HuH-7.5 (cell line): ENCODE data around the gene DCDC1.
A peak's percentile ranks its signal among the peaks of the same experiment; 100 is the strongest.

ENCODE experiments used
- DNase-seq: peaks from one replicate; pipeline ENCODE4 v3.0.0; 2011; ENCODE audit warnings: low spot score

Gene DCDC1

DNA sequence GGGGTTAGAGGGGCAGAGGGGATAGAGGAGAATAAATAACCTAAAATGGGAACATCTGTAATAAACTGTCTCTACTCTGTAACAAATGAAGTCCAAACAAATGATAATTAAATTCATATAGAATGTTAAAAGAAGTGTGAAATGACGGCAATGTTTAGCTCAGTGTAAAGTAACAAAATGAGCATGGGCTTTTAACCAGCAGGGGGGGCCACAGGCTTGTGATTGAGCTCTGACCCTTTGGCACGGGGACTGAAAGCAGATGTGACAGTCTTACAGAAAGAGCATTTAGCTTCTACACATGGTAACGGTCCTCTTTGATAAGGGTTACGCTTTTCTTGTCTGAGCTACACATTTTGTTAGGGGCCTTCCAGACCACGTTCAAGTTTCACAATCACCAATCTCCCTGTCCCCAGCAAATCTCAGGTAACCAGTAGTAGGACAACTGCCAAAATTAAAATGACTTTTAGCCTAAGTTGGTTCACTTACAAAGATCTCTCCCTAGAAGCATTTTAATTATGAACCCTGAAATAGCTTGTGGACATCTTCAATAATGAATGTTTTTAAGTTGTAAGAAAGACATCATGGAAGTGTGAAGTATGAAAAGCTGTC lies 262.5 kb downstream of the DCDC1 start:
- DNase-seq = peak; percentile 35

DNA sequence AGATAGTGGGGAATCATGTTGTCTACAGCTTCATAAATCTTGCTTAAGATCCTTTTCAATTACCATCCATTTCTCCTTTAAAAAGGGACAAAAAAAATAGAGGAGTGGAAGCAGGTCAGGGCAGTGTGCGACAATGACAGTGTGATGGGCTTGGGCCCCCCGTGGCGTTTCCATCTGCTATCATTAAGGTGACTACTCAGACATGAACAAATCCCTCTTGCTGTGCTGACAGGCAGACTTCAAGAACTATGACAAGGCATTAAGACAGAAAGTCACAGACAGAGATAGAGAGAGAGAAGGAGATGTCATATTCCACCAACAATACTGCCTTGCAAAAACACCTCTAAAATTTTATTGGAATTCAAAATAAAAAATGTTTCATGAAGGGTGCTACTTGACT lies 263.2 kb downstream of the DCDC1 start:
- DNase-seq = no peak

DNA sequence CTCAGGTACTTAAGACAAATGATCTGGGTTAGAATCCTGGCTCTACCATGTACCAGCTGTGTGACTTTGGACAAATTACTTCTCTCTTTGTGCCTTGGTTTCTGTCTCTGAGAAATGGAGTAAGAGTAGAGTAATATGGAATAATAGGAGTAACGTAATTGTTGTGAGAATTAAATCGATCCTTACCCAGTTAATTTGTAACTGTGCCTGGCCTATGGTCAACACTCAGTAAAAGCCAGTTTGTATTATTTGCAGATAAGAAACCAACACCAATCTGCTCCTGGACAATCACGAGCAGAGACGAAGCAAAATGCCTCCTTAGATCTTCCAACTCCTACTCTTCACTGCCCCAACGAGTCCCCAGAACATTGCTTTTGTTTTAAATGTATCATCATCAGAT lies 266.7 kb downstream of the DCDC1 start:
- peak; percentile 7 for DNase-seq

DNA sequence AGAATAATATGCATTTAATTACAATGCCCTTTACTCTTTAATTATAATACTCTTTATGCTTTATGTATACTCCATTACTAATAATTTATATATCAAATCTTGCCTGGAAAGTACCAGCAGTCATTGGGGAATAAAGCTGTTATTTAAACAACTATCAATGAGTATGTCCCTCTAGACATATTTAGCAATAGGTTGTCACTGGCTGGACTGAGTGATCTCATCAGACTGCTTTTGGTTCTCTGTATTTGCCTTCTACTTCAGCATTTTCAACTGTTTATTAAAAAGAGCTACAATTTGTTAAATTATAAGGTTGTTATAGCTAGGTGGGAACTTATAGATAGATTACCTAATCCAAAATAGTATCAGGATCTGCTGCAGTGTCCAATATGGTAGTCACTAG lies 267.2 kb downstream of the DCDC1 start:
- DNase-seq = peak; percentile 7

DNA sequence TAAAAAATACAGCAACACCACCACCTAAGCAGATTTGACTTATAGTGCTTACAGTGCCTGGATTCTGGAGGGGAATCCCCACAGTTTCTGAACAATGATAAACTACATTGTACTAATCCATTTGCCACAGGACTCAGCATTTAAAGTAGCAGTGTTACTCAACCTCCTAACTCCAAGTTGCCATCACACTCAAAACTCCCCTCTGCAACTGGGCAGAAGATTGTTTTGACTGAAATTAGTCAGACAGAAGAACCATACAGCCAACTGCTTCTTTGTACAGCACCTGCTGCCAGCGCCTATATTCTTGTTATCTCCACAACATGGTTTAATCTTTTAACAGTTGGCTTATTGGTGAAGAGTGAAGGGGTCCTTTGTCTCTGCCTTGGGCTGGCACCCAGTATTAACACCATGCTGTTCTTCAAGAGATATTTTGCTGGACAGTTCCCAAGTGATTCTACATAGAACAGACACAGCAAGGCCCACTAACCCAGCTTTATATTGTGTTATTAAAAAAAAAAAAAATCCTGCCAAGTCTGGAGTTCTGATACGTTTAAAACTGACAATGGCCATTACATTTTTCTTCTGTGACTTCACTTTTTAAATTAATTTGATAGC lies 273.2 kb downstream of the DCDC1 start:
- DNase-seq = no peak

DNA sequence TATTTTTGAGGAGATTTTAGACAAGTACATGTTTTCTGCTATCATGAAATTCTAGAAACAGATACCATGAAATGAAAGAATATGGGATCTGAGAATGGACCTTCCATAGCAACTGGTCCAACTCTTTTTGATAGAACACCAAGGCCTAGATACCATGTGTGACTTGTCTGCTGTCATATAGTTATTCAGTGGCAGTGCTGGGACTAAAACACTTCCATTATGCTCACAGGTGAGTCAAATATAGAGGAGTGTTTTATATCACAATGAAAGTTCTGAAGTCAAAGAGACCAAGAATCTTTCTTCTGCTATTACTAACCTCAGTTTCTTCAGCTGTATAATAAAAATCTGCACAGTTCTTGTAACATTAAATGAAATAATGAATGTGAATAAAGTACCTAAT lies 276.9 kb downstream of the DCDC1 start:
- no peak for DNase-seq

DNA sequence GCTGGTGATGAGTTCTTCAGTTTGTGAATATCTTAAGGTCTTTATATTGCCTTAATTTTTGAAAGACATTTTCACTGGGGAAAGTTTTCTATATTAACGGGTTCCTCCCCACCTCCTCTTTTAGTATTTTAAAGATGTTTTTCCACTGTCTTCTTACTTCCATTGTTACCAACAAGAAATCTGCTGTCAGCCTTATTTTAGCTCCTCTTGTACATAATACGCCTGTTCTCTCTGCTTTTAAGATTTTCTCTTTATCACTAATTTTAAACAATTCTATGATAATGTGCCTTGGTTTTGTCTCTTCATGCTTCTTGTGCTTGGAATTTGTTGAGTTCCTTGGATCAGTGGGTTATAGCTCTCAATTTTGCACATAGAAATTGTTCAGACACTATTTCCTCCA lies 280.4 kb downstream of the DCDC1 start:
- no peak for DNase-seq

DNA sequence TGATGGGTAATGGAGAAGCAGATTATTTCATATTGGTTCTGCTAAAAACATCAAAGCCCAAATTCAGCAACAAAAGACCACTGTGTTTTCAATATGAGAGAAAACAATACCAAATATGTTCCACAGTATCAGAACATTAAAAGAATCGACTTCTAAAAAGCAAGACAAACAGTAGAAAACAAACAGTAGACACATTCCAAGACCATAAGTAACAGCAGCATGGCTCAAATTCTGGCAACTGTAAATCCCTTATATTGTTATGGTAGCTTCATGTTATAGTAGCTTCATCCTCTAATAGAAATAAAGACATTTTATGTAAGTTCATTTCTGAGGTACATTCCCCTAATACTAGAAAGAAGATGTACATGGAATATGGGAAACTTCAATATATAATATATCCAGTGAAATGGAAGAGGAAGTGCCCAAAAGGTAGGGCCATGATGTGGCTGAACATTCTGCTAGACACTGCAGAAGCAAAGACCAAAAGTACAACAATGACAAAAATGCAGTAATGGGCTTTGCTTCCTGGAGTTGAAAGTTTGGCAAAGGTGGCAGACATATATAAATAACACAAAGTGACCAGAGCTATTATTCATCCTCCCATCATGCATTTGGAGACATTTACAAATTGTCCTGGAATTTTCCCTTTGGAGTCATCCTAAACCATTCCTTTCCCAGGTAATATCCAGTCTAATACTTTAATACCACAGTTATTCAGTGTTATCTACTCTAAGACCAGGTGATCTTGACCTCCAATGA lies 299.9 kb downstream of the DCDC1 start:
- DNase-seq = no peak

DNA sequence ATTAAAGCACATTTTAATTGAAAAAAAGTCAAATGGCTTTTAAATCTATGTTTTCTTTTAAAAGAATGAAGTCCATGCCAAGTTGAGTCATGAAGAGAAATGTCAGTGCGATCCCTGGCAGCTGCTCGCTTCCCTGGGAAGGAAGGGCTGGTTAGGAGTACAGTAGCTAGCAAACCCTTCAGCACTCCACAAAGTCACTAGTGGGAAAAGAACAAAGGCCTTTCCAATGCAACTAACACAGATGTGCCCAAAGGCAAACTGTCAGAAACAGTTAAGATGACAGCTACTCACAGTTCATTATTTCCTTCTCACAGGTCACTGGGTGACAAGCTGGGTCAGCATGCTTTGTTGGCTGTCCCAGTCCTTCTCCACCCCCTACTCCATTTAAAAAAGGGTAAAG lies 308.7 kb downstream of the DCDC1 start:
- no peak for DNase-seq

DNA sequence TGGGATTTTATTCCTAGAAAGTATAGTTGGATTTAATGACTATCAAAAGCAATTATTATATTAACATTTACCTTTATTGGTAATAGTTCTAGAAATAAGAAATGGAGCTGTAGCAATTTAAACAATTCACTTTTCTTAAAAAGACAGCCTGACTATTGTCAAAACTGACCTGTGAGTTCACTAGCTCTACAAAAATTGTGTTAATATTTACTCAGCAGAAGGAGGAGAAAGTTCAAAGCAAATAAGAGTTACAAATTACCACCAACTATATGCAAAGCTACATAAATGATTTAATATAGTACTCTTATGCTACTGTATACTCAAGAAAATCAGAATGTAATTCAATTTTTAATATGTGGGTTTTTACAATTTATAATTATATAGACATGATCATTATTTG lies 310.0 kb downstream of the DCDC1 start:
- no peak for DNase-seq

DNA sequence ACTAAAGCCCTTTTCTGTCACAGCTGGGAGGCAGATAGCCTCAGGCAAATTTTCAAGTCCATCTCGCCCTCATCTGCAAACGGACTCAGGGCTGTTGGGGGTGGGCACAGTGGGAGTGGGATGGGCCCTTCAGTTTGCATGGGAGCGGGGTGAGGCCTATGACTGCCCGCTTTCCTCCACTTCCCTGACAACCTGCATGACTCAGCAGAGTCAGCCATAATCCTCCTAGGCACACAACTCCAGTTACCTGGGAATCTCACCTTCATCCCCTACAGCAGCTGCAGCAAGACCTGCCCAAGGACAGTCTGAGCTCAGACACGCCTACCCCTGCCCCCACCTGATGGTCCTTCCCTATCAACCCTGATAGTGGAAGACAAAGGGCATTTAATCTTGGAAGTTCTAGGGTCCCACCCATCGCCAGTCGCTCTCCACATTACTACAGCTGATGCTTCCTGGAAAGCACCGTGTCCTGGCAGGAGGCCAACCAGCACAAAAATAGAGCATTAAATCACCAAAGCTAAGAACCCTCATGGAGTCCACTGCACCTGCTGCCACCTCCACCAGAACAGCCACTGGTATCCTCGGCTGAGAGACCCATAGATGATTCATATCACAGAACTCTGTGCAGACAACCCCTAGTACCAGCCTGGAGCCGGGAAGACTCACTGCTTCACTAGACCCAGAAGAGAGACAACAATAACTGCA lies 319.3 kb downstream of the DCDC1 start:
- no peak for DNase-seq

DNA sequence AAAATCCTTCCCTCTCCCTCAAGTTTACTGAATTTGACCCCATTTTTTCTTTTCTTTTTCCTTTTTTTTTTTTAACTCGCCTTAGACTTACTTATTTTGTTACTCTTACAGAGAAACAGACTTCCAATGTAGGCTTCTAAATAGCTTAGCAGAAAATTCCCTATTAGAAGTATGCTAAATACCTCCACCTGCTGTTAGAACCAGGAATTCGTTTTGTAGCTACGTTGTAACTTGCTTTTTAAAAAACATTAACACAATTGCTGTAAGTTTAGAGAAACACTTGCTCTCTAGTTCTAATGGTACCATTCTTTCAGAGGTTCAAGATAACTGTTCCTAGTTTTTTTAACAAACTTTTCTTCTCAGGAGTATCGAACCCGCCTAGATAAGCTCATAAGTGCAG lies 324.2 kb downstream of the DCDC1 start:
- no peak for DNase-seq

DNA sequence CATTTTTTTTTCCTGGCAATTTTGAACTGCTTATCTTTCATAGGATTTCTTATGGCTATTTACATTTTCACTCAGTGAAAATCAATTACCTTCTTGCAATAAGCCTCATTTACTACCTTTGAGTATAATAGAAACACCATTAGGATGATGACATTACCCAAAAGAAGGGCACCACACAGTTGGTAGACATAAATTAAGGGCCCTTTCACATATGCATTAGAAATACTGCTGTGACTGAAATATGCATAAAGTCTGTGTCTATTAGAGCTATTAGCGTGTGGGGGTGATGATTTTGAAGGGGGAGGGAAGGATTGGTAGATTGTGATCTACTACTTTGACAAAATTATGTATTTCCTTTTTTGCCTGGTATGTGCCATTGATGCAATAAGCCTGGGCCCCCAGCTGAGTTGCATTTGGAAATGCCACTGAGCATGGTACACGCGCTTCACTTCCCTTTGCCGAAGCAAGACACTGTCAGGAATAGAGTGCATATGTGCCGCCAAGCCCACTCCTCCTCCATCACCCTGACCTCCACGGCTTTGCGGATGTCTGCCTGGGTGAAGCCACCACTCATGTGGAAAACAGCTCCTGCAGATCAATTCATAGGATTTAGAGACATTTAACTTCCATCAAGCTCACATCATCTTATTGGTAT lies 339.3 kb downstream of the DCDC1 start:
- DNase-seq = no peak

DNA sequence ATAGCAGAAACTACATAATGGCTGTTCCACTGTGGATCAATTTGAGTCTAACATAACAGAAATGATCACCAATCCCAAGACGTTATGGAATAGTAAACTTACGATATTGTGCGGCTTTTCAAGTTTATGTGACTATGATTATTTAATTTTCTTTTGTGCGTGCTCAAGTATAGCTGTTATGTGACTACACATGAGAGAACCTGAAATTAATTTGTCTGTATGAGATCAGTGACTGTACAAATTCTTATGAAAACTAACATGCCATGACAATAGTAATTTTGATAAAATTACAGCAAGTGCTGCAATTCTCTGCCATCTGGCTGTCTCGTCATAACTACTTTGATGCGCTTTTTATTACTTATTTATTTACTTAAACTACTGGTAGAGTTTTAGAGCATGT lies 343.2 kb downstream of the DCDC1 start:
- DNase-seq = no peak

DNA sequence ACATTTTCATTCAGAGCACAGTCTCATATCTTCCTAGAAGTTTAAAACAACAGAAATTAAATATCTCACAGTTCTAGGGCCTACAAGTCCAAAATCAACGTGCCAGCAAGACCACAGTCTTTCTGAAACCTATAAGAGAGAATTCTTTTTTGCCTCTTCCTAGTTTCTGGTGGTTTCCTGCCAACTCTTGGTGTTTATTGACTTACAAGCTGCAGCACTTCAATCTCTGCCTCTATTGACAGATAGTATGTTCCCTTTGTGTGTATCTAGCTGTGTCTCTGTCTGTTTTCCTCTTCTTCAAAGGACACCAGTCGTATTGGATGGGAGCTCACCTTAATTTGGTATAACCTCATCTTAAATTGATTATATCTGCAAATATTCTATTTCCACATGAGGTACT lies 347.5 kb downstream of the DCDC1 start:
- DNase-seq = no peak

DNA sequence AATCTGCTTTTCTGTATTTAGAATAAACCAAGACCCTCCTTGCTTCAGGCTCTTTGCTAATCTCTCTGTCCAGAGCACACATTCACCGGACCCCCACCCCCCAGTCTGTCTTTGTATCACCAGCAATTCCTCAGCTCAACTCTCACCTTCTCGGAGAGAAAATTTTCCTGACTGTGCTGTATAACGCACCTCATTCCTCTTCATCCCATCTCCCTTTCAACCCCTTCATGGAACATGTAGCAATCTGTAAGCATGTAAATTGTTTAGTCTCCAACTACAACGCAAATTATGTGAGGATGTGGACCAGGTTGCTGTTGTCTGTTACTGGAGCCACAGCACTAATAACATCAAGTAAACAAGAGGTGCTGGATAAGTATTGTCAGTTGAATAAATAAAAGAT lies 349.8 kb downstream of the DCDC1 start:
- no peak for DNase-seq

DNA sequence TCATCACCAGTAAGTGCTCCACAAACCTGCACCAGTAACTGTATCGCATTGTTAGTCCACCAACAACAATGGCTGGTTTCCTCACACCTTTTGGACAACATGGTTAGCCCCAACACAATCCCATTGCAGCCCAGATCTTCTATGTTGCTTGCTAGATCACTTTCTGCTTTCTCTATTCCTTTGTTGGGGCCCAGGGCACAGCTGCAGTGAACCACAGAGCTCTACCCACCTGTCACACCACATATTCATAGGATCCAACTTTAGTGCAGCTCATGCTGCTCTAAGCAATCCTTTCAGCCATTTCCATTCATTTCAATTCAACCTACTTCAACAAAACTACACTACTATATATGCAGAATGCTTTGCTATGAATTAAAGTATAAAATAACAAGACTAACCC lies 364.3 kb downstream of the DCDC1 start:
- DNase-seq = no peak

DNA sequence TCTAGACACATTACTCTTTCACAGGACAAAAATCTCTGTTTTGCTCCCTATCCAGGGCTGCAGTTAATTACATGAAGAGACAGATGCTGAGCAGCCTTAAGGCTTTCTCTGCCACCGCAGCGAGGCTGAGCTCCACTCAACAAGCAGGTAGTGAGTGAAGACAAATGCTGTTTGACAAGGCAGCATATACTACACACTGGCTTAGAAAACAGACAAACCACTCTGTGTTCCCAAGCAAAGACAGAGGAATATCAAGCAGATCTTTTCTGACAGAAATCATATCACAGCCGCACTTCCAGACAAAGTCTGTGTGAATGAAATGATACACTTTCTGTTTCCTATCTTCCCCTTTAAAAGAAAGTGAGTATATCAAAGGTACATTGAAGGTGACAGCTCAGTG lies 368.1 kb downstream of the DCDC1 start:
- no peak for DNase-seq

DNA sequence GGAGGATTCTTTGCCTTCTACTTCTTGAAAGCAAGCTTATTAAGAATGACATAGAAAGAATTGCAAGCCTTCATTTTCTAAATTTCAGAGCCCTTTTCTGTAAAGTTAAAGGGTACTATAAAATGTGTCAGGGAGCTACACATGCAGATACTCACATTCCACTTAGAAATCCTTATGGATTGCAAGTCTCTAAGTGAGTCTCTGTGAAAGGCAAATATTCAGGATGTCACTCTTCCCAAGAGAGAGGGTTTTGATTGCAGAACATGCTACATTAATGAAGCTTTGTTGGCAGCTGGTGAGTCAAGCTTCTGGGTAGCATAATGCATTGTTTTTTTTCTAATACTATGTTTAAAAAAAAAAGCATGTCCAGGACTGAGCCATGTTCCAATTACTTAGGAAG lies 369.2 kb downstream of the DCDC1 start:
- DNase-seq = no peak

DNA sequence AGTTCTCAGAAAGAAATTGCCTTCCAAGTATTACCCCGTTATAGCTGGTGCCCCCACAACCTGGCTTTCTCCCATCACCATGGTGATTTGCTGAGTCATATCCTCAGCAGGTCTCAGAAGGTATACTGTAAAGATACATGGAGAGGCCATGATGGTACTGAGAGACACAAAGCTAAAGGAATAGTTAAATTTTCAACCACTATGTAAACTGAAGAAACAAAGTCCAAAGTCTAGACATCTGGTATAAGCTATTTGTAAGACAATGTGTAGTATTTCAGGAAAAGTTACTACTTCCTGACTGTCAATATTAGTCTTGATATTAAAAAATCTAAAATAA lies 377.1 kb downstream of the DCDC1 start:
- peak; percentile 13 for DNase-seq

DNA sequence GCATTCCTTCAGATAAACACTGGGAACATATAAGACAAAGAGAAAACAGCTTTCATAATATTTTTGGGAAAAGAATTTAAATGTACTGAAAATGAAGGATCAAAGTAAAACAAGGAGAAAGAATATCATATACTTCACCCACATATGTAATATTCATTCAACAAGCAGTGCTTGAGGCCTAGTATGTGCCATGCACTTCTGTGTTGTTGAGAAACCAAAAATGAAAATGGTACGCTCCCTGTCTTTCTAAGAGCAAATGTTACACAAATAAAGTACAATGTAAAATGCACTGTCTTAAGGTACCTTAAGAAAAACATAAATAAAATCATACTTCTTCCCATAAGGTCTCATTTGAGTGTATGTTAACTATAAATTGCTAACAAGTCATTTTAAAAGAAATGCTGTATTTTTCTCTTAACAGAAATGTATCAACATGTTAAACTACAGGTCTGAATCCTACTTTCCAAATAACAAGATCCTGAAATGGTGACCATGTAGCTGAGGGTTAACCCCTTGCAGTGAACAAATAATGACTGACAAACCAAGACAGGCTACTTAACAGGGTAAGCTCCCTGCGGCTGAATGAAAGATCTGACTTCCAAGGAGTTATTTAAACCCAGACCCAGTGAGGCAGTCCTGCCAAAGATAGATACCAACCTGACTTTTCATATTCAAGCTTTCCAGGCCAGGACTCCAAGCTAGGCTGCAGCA lies 377.6 kb downstream of the DCDC1 start:
- no peak for DNase-seq

DNA sequence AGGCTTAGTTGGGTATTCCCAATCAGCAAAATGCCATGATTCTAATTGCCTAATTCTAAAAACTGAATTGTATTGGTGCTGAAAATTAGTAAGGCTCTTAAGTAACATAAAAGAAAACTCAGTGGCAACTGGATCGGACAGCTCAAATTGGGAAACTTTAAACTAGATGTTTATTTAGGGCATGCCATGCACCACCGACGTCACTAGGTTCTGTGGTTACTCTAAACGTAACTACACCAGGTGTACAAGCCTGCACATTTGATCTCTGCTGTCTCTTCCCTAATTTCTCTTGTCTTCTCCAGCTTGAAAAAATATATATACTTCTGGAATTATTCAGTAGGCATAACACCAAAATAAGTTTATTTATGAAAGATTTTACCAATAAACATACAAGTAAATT lies 378.2 kb downstream of the DCDC1 start:
- DNase-seq = no peak
